H9 (cell line): ENCODE measurements around the gene LCN2. TPM values are rescaled to one million over a fixed set of nuclear protein-coding genes. Genes with fewer than 3 reads are reported as not detected.

Experiments
- DNase-seq: peaks from one replicate; pipeline ENCODE4 v3.0.0-alpha.2; 2017
- H2AFZ ChIP-seq: one replicate; pipeline ENCODE4 v1.6.1; 2013; ENCODE audit warnings: mild to moderate bottlenecking, low read length, control low read depth, moderate library complexity
- H2AK5ac ChIP-seq: 2 replicates; pipeline ENCODE4 v1.6.1; 2013; ENCODE audit warnings: low read length, control low read depth, mixed read lengths; ENCODE audit not compliant: insufficient read length
- H2BK120ac ChIP-seq: one replicate; pipeline ENCODE4 v1.6.1; 2013; ENCODE audit warnings: low read depth, mild to moderate bottlenecking, low read length, control low read depth, inconsistent platforms; ENCODE audit not compliant: poor library complexity, severe bottlenecking
- H2BK12ac ChIP-seq: 2 replicates; pipeline ENCODE4 v1.6.1; 2013; ENCODE audit warnings: low read length, control low read depth, mixed read lengths, low read depth; ENCODE audit not compliant: insufficient read length
- H2BK15ac ChIP-seq: 2 replicates; pipeline ENCODE4 v1.6.1; 2013; ENCODE audit warnings: low read depth, low read length, control low read depth
- H2BK20ac ChIP-seq: one replicate; pipeline ENCODE4 v1.6.1; 2013; ENCODE audit warnings: low read depth, mild to moderate bottlenecking, low read length, control low read depth, inconsistent platforms; ENCODE audit not compliant: poor library complexity, severe bottlenecking
- H2BK5ac ChIP-seq: 2 replicates; pipeline ENCODE4 v1.6.1; 2013; ENCODE audit warnings: low read length, control low read depth, mixed read lengths; ENCODE audit not compliant: insufficient read length
- H3K14ac ChIP-seq: 2 replicates; pipeline ENCODE4 v1.6.1; 2013; ENCODE audit warnings: low read length, control low read depth; ENCODE audit not compliant: insufficient read depth
- H3K18ac ChIP-seq: 2 replicates; pipeline ENCODE4 v1.6.1; 2013; ENCODE audit warnings: low read depth, mild to moderate bottlenecking, mixed read lengths, low read length, control low read depth; ENCODE audit not compliant: insufficient read length
- H3K23ac ChIP-seq: 2 replicates; pipeline ENCODE4 v1.6.1; 2013; ENCODE audit warnings: low read length, control low read depth, mixed read lengths, low read depth; ENCODE audit not compliant: insufficient read length
- H3K23me2 ChIP-seq: 2 replicates; pipeline ENCODE4 v1.6.1; 2013; ENCODE audit warnings: low read depth, mild to moderate bottlenecking, mixed read lengths, low read length, control low read depth; ENCODE audit not compliant: insufficient read length, poor library complexity, severe bottlenecking
- H3K27ac ChIP-seq: 2 replicates; pipeline ENCODE4 v1.5.1; 2013; ENCODE audit warnings: low read length, control low read depth, mixed read lengths, low read depth; ENCODE audit not compliant: insufficient read length
- H3K27me3 ChIP-seq: 2 replicates; pipeline ENCODE4 v1.6.1; 2013; ENCODE audit warnings: low read length, control low read depth, inconsistent platforms; ENCODE audit not compliant: insufficient read depth
- H3K4ac ChIP-seq: 2 replicates; pipeline ENCODE4 v1.6.1; 2013; ENCODE audit warnings: low read depth, mild to moderate bottlenecking, control low read depth, inconsistent platforms, low read length, moderate library complexity
- H3K4me1 ChIP-seq: 2 replicates; pipeline ENCODE4 v1.6.1; 2013; ENCODE audit warnings: low read length, control low read depth, inconsistent platforms; ENCODE audit not compliant: insufficient read depth
- H3K4me2 ChIP-seq: 2 replicates; pipeline ENCODE4 v1.6.1; 2013; ENCODE audit warnings: low read length, control low read depth, mixed read lengths; ENCODE audit not compliant: insufficient read length, insufficient read depth
- H3K56ac ChIP-seq: 2 replicates; pipeline ENCODE4 v1.6.1; 2013; ENCODE audit warnings: low read depth, mild to moderate bottlenecking, mixed read lengths, low read length, control low read depth; ENCODE audit not compliant: insufficient read length
- H3K79me1 ChIP-seq: 2 replicates; pipeline ENCODE4 v1.6.1; 2013; ENCODE audit warnings: low read depth, mild to moderate bottlenecking, moderate library complexity, low read length, control low read depth, inconsistent platforms; ENCODE audit not compliant: insufficient read depth, poor library complexity, severe bottlenecking
- H3K79me2 ChIP-seq: 2 replicates; pipeline ENCODE4 v1.6.1; 2013; ENCODE audit warnings: low read length, control low read depth, inconsistent platforms; ENCODE audit not compliant: insufficient read depth
- H3K9ac ChIP-seq: 2 replicates; pipeline ENCODE4 v1.6.1; 2013; ENCODE audit warnings: low read length, control low read depth, mixed read lengths; ENCODE audit not compliant: insufficient read length; ENCODE audit errors: extremely low read depth
- H3K9me3 ChIP-seq: one replicate; pipeline ENCODE4 v1.6.1; 2013; ENCODE audit warnings: low read depth, low read length, inconsistent platforms; ENCODE audit not compliant: control insufficient read depth
- H3T11ph ChIP-seq: one replicate; pipeline ENCODE4 v1.6.1; 2013; ENCODE audit warnings: mild to moderate bottlenecking, low read length, control low read depth, inconsistent platforms
- H4K20me1 ChIP-seq: one replicate; pipeline ENCODE4 v1.6.1; 2013; ENCODE audit not compliant: control insufficient read depth, insufficient read length, insufficient read depth
- H4K5ac ChIP-seq: 2 replicates; pipeline ENCODE4 v1.6.1; 2013; ENCODE audit warnings: low read depth, mild to moderate bottlenecking, mixed read lengths, low read length, control low read depth; ENCODE audit not compliant: insufficient read length
- H4K8ac ChIP-seq: replicated peaks from 2 replicates; pipeline ENCODE4 v1.6.1; 2013; ENCODE audit warnings: low read length, control low read depth, mixed read lengths, low read depth; ENCODE audit not compliant: insufficient read length
- H4K91ac ChIP-seq: 2 replicates; pipeline ENCODE4 v1.6.1; 2013; ENCODE audit warnings: low read depth, mild to moderate bottlenecking, moderate library complexity, mixed read lengths, low read length, control low read depth; ENCODE audit not compliant: insufficient read length
- H3K27ac Mint-ChIP-seq, 3 experiments: 2 replicates in 2 of 3; 3 replicates in 1 of 3; pipeline ENCODE4 v1.8.0; 2020 to 2021; ENCODE audit warnings: mixed read lengths in 3 of 3, mild to moderate bottlenecking in 1 of 3, moderate library complexity in 1 of 3
- H3K27me3 Mint-ChIP-seq: 2 replicates; pipeline ENCODE4 v1.8.0; 2021; ENCODE audit warnings: low read depth, mild to moderate bottlenecking, moderate library complexity, mixed read lengths
- H3K36me3 Mint-ChIP-seq, 3 experiments: 2 replicates in 2 of 3; 3 replicates in 1 of 3; pipeline ENCODE4 v1.8.0; 2020 to 2021; ENCODE audit warnings: low read depth in 3 of 3, mixed read lengths in 3 of 3; ENCODE audit not compliant: insufficient read depth in 1 of 3
- H3K4me1 Mint-ChIP-seq, 2 experiments: 2 replicates each; pipeline ENCODE4 v1.8.0; 2020; ENCODE audit warnings: mixed read lengths in 2 of 2
- H3K4me3 Mint-ChIP-seq, 2 experiments: 2 replicates in 1 of 2; 3 replicates in 1 of 2; pipeline ENCODE4 v1.8.0; 2020 to 2021; ENCODE audit warnings: mild to moderate bottlenecking in 2 of 2, mixed read lengths in 2 of 2, moderate library complexity in 1 of 2
- H3K9me3 Mint-ChIP-seq, 2 experiments: 2 replicates in 1 of 2; 3 replicates in 1 of 2; pipeline ENCODE4 v1.8.0; 2020; ENCODE audit warnings: mild to moderate bottlenecking in 2 of 2, mixed read lengths in 2 of 2, moderate library complexity in 1 of 2
- WGBS: extraction: QIAGEN DNeasy Blood & Tissue Kit; methylation state at CpG from one replicate; pipeline ENCODE4 v1.1.7; 2013; ENCODE audit warnings: missing lambda C conversion rate, low lambda C conversion rate, mixed read lengths; ENCODE audit not compliant: insufficient read length; ENCODE audit errors: extremely low coverage; 5-methylcytosine and 5-hydroxymethylcytosine counted together
- total RNA-seq: library from RNA; stranded (reverse); gene quantifications from 2 replicates; pipeline ENCODE4 v1.2.1, GENCODE V29; 2021
- TF ChIP-seq, protein P1 (sequence below): fragments of 200-600 bp; sonication (generic); conservative IDR thresholded peaks from 3 replicates; pipeline ENCODE4 v1.8.0; 2021; ENCODE audit warnings: antibody characterized with exemption, mild to moderate bottlenecking

The LCN2 gene
- total RNA-seq, 1 experiment from 2014 or later: not detected

- H3K27me3 ChIP-seq: no peaks in the 10 kb centered on the region
- H3K27ac ChIP-seq: no peak overlapping the region
- no peak overlapping the region for H4K91ac ChIP-seq
- no peaks in the 10 kb centered on the region for H3K4me1 ChIP-seq
- H4K5ac ChIP-seq: no peak overlapping the region
- H3K4me2 ChIP-seq: no peak overlapping the region
- H2BK120ac ChIP-seq: no peak overlapping the region
- no peaks in the 10 kb centered on the region for H3K23me2 ChIP-seq
- H3K9me3 ChIP-seq: no peaks in the 10 kb centered on the region
- peaks cover 7% of the 10 kb centered on the region; the same call in 1 of the 2 replicates for H3K27me3 Mint-ChIP-seq
- no peaks in the 10 kb centered on the region for H3K79me2 ChIP-seq
- DNase-seq: no peak
- H2BK5ac ChIP-seq: no peak overlapping the region
- no peak overlapping the region for H3K9ac ChIP-seq
- no peaks in the 10 kb centered on the region for H3K9me3 Mint-ChIP-seq
- H3K4me1 Mint-ChIP-seq: peaks cover 12 to 14% of the 10 kb centered on the region in 2 experiments
- H3K4ac ChIP-seq: no peak overlapping the region
- H2AK5ac ChIP-seq: no peak overlapping the region
- no peak overlapping the region for H2AFZ ChIP-seq
- H2BK12ac ChIP-seq: no peak overlapping the region
- H4K8ac ChIP-seq: no peak overlapping the region
- no CpG with 5 or more reads among the region's 4 CpGs for WGBS
- H3K4me3 Mint-ChIP-seq: no peak overlapping the region
- H2BK15ac ChIP-seq: no peak overlapping the region
- no peak overlapping the region for H2BK20ac ChIP-seq
- no peak overlapping the region for H3K18ac ChIP-seq
- no peak overlapping the region for H3K27ac Mint-ChIP-seq
- TF ChIP-seq, protein P1, sequence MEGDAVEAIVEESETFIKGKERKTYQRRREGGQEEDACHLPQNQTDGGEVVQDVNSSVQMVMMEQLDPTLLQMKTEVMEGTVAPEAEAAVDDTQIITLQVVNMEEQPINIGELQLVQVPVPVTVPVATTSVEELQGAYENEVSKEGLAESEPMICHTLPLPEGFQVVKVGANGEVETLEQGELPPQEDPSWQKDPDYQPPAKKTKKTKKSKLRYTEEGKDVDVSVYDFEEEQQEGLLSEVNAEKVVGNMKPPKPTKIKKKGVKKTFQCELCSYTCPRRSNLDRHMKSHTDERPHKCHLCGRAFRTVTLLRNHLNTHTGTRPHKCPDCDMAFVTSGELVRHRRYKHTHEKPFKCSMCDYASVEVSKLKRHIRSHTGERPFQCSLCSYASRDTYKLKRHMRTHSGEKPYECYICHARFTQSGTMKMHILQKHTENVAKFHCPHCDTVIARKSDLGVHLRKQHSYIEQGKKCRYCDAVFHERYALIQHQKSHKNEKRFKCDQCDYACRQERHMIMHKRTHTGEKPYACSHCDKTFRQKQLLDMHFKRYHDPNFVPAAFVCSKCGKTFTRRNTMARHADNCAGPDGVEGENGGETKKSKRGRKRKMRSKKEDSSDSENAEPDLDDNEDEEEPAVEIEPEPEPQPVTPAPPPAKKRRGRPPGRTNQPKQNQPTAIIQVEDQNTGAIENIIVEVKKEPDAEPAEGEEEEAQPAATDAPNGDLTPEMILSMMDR: no peak
- H4K20me1 ChIP-seq: no peaks in the 10 kb centered on the region
- no peak overlapping the region for H3T11ph ChIP-seq
- no peak overlapping the region for H3K14ac ChIP-seq
- no peak overlapping the region for H3K23ac ChIP-seq
- H3K36me3 Mint-ChIP-seq: no peaks in the 10 kb centered on the region
- no peaks in the 10 kb centered on the region for H3K79me1 ChIP-seq
- no peak overlapping the region for H3K56ac ChIP-seq
Observed at GRCh38 chr9:128142061-128142460, 7.2 kb upstream of the LCN2 start.
